Kidney (tissue), 14 donors: ENCODE results near the gene TNNI3K. TPM values are rescaled to one million over a fixed set of nuclear protein-coding genes. Genes with fewer than 3 reads are reported as not detected.

Experiments used
- DNase-seq, 5 donors: peaks; one replicate each; pipeline ENCODE4 v3.0.0-alpha.2; 2013 to 2020
- FAIRE-seq: peaks from 2 replicates; lab custom pipeline; 2012; peaks lifted over from hg19 to GRCh38; lab: Jason Lieb, UNC
- H3K27ac ChIP-seq, 2 donors: one replicate each; pipeline ENCODE4 v1.7.0; 2013; ENCODE audit warnings: low read depth in 2 of 2, low read length in 2 of 2, inconsistent platforms in 1 of 2
- H3K27me3 ChIP-seq: one replicate; pipeline ENCODE4 v1.7.1; 2013; ENCODE audit warnings: low read length, inconsistent platforms; ENCODE audit not compliant: control insufficient read depth, insufficient read depth
- H3K36me3 ChIP-seq, 3 donors: one replicate each; pipeline versions ENCODE4 v1.7.0 to v1.7.1; 2013; ENCODE audit warnings: low read length in 3 of 3, control low read depth in 1 of 3, inconsistent platforms in 1 of 3; ENCODE audit not compliant: insufficient read depth in 3 of 3, control insufficient read depth in 2 of 3
- H3K4me1 ChIP-seq, 3 donors: one replicate each; pipeline versions ENCODE4 v1.7.0 to v1.7.1; 2013; ENCODE audit warnings: low read length in 3 of 3, inconsistent platforms in 1 of 3, low read depth in 1 of 3; ENCODE audit not compliant: control insufficient read depth in 2 of 3, insufficient read depth in 2 of 3
- H3K4me3 ChIP-seq, 3 donors: one replicate each; pipeline versions ENCODE4 v1.7.0 to v1.8.1; 2013; ENCODE audit warnings: low read length in 3 of 3, control low read depth in 1 of 3, inconsistent platforms in 1 of 3
- H3K9ac ChIP-seq, 3 donors: one replicate each; pipeline versions ENCODE4 v1.7.0 to v1.7.1; 2013; ENCODE audit warnings: low read length in 3 of 3, control low read depth in 1 of 3, inconsistent platforms in 1 of 3
- H3K9me3 ChIP-seq, 3 donors: one replicate each; pipeline versions ENCODE4 v1.7.0 to v1.7.1; 2013; ENCODE audit warnings: low read length in 3 of 3, control low read depth in 1 of 3, inconsistent platforms in 1 of 3; ENCODE audit not compliant: control insufficient read depth in 2 of 3, insufficient read depth in 1 of 3
- CTCF ChIP-seq: IDR thresholded peaks from 3 replicates; pipeline ENCODE4 v1.5.1; 2012; ENCODE audit warnings: mild to moderate bottlenecking, moderate library complexity, borderline replicate concordance; ENCODE audit not compliant: insufficient read depth; ENCODE audit errors: extremely low read depth
- intact Hi-C: fragments of 100-400 bp; cut with DNase I; formaldehyde crosslinking; loops from one replicate; pipeline ENCODE4 v1.11.1; 2022
- polyA plus RNA-seq: library from polyadenylated mRNA; stranded (reverse); fragments of 350-450 nt; fragmentation: Illumina TruSeq; extraction: RNeasy Lipid Tissue Mini Kit (QIAGEN cat#74804); gene quantifications from one replicate; pipeline ENCODE4 v1.2.3, GENCODE V29; 2014; ENCODE audit warnings: low read depth, low replicate concordance; ENCODE audit not compliant: insufficient read depth
- total RNA-seq: library from RNA; stranded (reverse); fragmentation: NEBNext Ultra II Directional; extraction: Animal tissue kit (Norgen Biotek cat#: 25700); gene quantifications from one replicate; pipeline ENCODE4 v1.2.1, GENCODE V29; 2021
- donor health status: control.
- donor health status: control.
- donor health status: control.
- donor health status: control.
- donor health status: control.
- donor health status: DM: yes; HTN: yes; CAD: no.
- donor health status: Normal renal cell carcinoma (clear cell type).

Gene TNNI3K
- total and polyA plus RNA-seq, 2 donors from 2014 or later, result 1.4 to 2.2 TPM

- Histone ChIP-seq H3K4me1 (no peaks in the 10 kb centered on the region), H3K27me3 (no peaks in the 10 kb centered on the region), H3K36me3 (no peaks in the 10 kb centered on the region), H3K4me3 (no peak overlapping the region), H3K9me3 (no peaks in the 10 kb centered on the region), H3K9ac (no peak overlapping the region), H3K27ac (no peak overlapping the region)
- no peak for FAIRE-seq
- no peak for DNase-seq
- TF ChIP-seq CTCF, result no peak
- intact Hi-C loops, result no loop called here
These were observed 250.4 kb downstream of the TNNI3K start for GRCh38 chr1:74485622-74486021.

- Histone ChIP-seq H3K4me1 (no peaks in the 10 kb centered on the region), H3K9me3 (no peaks in the 10 kb centered on the region), H3K27me3 (no peaks in the 10 kb centered on the region), H3K4me3 (no peak overlapping the region), H3K9ac (no peak overlapping the region), H3K27ac (no peak overlapping the region), H3K36me3 (no peaks in the 10 kb centered on the region)
- no peak for TF ChIP-seq CTCF
- FAIRE-seq (no peak), DNase-seq (no peak)
- intact Hi-C loops, result no loop called here
These were observed 250.8 kb downstream of the TNNI3K start for GRCh38 chr1:74486036-74486435.

GRCh38 chr1:74496669-74497068, 261.5 kb downstream of the TNNI3K start:
- H3K4me1 ChIP-seq, result no peaks in the 10 kb centered on the region
- FAIRE-seq (no peak), DNase-seq (no peak)
- H3K36me3 ChIP-seq, result no peaks in the 10 kb centered on the region
- intact Hi-C loops, result no loop called here
- H3K27me3 ChIP-seq, result no peaks in the 10 kb centered on the region
- H3K27ac ChIP-seq, result no peak overlapping the region
- H3K9me3 ChIP-seq, result no peaks in the 10 kb centered on the region
- no peak overlapping the region for H3K9ac ChIP-seq
- no peak for TF ChIP-seq CTCF
- no peak overlapping the region for H3K4me3 ChIP-seq

GRCh38 chr1:74498901-74499300, 263.7 kb downstream of the TNNI3K start:
- H3K4me1 ChIP-seq, result no peaks in the 10 kb centered on the region
- no peaks in the 10 kb centered on the region for H3K36me3 ChIP-seq
- H3K27ac ChIP-seq, result no peak overlapping the region
- H3K9me3 ChIP-seq, result no peaks in the 10 kb centered on the region
- H3K9ac ChIP-seq, result no peak overlapping the region
- no peak overlapping the region for H3K4me3 ChIP-seq
- no peak for TF ChIP-seq CTCF
- intact Hi-C loops, result no loop called here
- DNase-seq (no peak), FAIRE-seq (no peak)
- H3K27me3 ChIP-seq, result no peaks in the 10 kb centered on the region
